Panc1 (cell line): ENCODE data around the gene PYHIN1. TPM values are rescaled to one million over a fixed set of nuclear protein-coding genes. Genes with fewer than 3 reads are reported as not detected.

Source experiments
- ATAC-seq: fragments of 200-7000 bp; cut with Tn5 transposase; 2 replicates; pipeline ENCODE4 v1.9.1; 2020; ENCODE audit warnings: mild to moderate bottlenecking, moderate library complexity
- BruUV-seq: library from RNA; stranded (reverse); fragments of 400-500 nt; replicated peaks from 2 replicates; lab custom pipeline; 2021; lab: Mats Ljungman, UMichigan
- CTCF ChIA-PET: fragments of 300-600 bp; sonication (Branson Sonifier 250); formaldehyde crosslinking; loops from one replicate; lab custom pipeline; 2022; ENCODE audit warnings: antibody characterized with exemption; lab: Charles Lee
- POLR2A ChIA-PET: fragments of 300-600 bp; sonication (Branson Sonifier 250); formaldehyde crosslinking; loops from one replicate; lab custom pipeline; 2022; ENCODE audit warnings: antibody characterized with exemption; lab: Charles Lee
- DNase-seq: peaks from one replicate; pipeline ENCODE4 v3.0.0-alpha.2; 2010; ENCODE audit warnings: low read depth, low spot score
- H3K27ac ChIP-seq: 2 replicates; pipeline ENCODE4 v1.5.1; 2011; ENCODE audit warnings: mild to moderate bottlenecking, low read length, inconsistent platforms
- H3K27me3 ChIP-seq: fragments of 200-500 bp; sonication (Bioruptor generic); 2 replicates; pipeline ENCODE4 v1.6.0; 2014; ENCODE audit warnings: low read length, inconsistent platforms; ENCODE audit not compliant: control insufficient read depth, insufficient read depth
- H3K36me3 ChIP-seq: fragments of 200-500 bp; sonication (Bioruptor generic); 2 replicates; pipeline ENCODE4 v1.5.1; 2014; ENCODE audit warnings: inconsistent platforms, mild to moderate bottlenecking, low read length, moderate library complexity; ENCODE audit not compliant: control insufficient read depth, insufficient read depth
- H3K4me1 ChIP-seq: 2 replicates; pipeline ENCODE4 v1.5.1; 2011; ENCODE audit warnings: inconsistent platforms, mild to moderate bottlenecking, low read length, moderate library complexity; ENCODE audit not compliant: control insufficient read depth, insufficient read depth
- H3K4me3 ChIP-seq, 2 experiments: 2 replicates each; pipeline ENCODE4 v1.5.1; 2011 to 2012; ENCODE audit warnings: low read depth in 2 of 2, low read length in 2 of 2, mild to moderate bottlenecking in 2 of 2, inconsistent platforms in 1 of 2, moderate library complexity in 1 of 2
- H3K9me3 ChIP-seq: fragments of 200-500 bp; sonication (Bioruptor generic); 2 replicates; pipeline ENCODE4 v1.5.1; 2014; ENCODE audit warnings: low read depth, mild to moderate bottlenecking, inconsistent platforms, low read length, moderate library complexity; ENCODE audit not compliant: control insufficient read depth, insufficient read depth
- CTCF ChIP-seq: fragments of 450-650 bp; IDR thresholded peaks from 2 replicates; pipeline ENCODE4 v1.5.1; 2017; ENCODE audit warnings: mild to moderate bottlenecking
- POLR2AphosphoS5 ChIP-seq: IDR thresholded peaks from 2 replicates; pipeline ENCODE4 v1.6.1; 2012; ENCODE audit warnings: mild to moderate bottlenecking, low read depth, low read length, moderate library complexity
- REST ChIP-seq, 2 experiments: IDR thresholded peaks; 2 replicates each; pipeline ENCODE4 v1.6.1; 2011 to 2012; ENCODE audit warnings: low read depth in 2 of 2, control low read depth in 1 of 2, low read length in 1 of 2, mild to moderate bottlenecking in 1 of 2, moderate library complexity in 1 of 2; ENCODE audit not compliant: insufficient read depth in 1 of 2
- SIN3A ChIP-seq: IDR thresholded peaks from 2 replicates; pipeline ENCODE4 v1.6.1; 2012; ENCODE audit warnings: low read depth, mild to moderate bottlenecking, low read length, moderate library complexity, borderline replicate concordance; ENCODE audit not compliant: insufficient read depth
- TCF7L2 ChIP-seq: IDR thresholded peaks from 2 replicates; pipeline ENCODE4 v1.6.1; 2011; ENCODE audit warnings: mild to moderate bottlenecking, low read depth, low read length, inconsistent platforms
- in situ Hi-C: cut with HindIII; loops from 2 replicates; pipeline ENCODE4 v1.10.0; 2016; ENCODE audit warnings: low sequenced_read_pairs, low pct_unique_long_range_greater_than_20kb
- intact Hi-C: fragments of 100-400 bp; cut with micrococcal nuclease; formaldehyde crosslinking; loops from one replicate; pipeline ENCODE4 v1.10.0; 2022; ENCODE audit not compliant: unreplicated experiment
- total RNA-seq: library from RNA; stranded (reverse); gene quantifications from one replicate; pipeline ENCODE4 v1.2.1, GENCODE V29; 2021; ENCODE audit not compliant: unreplicated experiment

Gene PYHIN1
- total RNA-seq, 1 experiment from 2014 or later = not detected

- Histone ChIP-seq H3K27me3 (no peaks in the 10 kb centered on the region), H3K4me1 (no peaks in the 10 kb centered on the region), H3K27ac (no peak overlapping the region), H3K9me3 (no peaks in the 10 kb centered on the region), H3K4me3 (no peak overlapping the region), H3K36me3 (no peaks in the 10 kb centered on the region)
- no TSS peak for BruUV-seq
- in situ Hi-C loops = no loop called here
- intact Hi-C loops = no loop called here
- ChIA-PET CTCF (no interaction called here), POLR2A (no interaction called here)
- DNase-seq = no peak
- TF ChIP-seq SIN3A = no peak
- no peak for ATAC-seq
These were observed 41.5 kb downstream of the PYHIN1 start for GRCh38 chr1:158972841-158973240.

- ATAC-seq = no peak
- in situ Hi-C loops (no loop called here), intact Hi-C loops (no loop called here)
These were observed 44.9 kb downstream of the PYHIN1 start for GRCh38 chr1:158976219-158976618.

More at GRCh38 chr1:158976219-158976618, 44.9 kb downstream of the PYHIN1 start:
- TF ChIP-seq POLR2AphosphoS5 (no peak), REST (IDR thresholded peaks at IDR 0.05; ENCODE audit: insufficient read depth in 1 of 2, low read depth in 2 of 2, low read length in 1 of 2) (no peak), TCF7L2 (no peak), CTCF (no peak), SIN3A (no peak)
- no TSS peak for BruUV-seq
- ChIA-PET POLR2A (no interaction called here), CTCF (no interaction called here)
- no peaks in the 10 kb centered on the region for H3K9me3 ChIP-seq
- H3K4me3 ChIP-seq = no peak overlapping the region
- DNase-seq = no peak
- no peaks in the 10 kb centered on the region for H3K4me1 ChIP-seq
- no peaks in the 10 kb centered on the region for H3K27me3 ChIP-seq
- H3K36me3 ChIP-seq = no peaks in the 10 kb centered on the region
- no peak overlapping the region for H3K27ac ChIP-seq
